ENCODE measurements around the gene CLASRP.
A peak's percentile ranks its signal among the peaks of the same experiment; 100 is the strongest.

CLASRP gene

DNA sequence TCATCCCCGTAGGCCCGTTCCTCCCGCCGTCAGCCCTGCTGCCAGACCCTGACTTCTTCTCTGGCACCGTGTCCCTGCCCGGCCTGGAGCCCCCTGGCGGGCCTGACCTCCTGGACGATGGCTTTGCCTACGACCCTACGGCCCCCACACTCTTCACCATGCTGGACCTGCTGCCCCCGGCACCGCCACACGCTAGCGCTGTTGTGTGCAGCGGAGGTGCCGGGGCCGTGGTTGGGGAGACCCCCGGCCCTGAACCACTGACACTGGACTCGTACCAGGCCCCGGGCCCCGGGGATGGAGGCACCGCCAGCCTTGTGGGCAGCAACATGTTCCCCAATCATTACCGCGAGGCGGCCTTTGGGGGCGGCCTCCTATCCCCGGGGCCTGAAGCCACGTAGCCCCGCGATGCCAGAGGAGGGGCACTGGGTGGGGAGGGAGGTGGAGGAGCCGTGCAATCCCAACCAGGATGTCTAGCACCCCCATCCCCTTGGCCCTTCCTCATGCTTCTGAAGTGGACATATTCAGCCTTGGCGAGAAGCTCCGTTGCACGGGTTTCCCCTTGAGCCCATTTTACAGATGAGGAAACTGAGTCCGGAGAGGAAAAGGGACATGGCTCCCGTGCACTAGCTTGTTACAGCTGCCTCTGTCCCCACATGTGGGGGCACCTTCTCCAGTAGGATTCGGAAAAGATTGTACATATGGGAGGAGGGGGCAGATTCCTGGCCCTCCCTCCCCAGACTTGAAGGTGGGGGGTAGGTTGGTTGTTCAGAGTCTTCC is 1.3 kb upstream of the CLASRP start:
- no peaks in the 10 kb centered on the region for H3K9me3 ChIP-seq (ENCODE audit: insufficient read depth, low read depth, low read length)
- peak overlapping the region; percentile 100 for H3K4me2 ChIP-seq (ENCODE audit: low read depth, low read length, poor library complexity, severe bottlenecking)
- peaks cover 35% of the 10 kb centered on the region for H3K79me2 ChIP-seq (ENCODE audit: insufficient read depth, low read length)
- H3K27me3 ChIP-seq (ENCODE audit: insufficient read depth, low read length, poor library complexity, severe bottlenecking): no peaks in the 10 kb centered on the region
- H3K36me3 ChIP-seq (ENCODE audit: insufficient read depth, low read length): peaks cover 11% of the 10 kb centered on the region; the same call in 1 of the 2 replicates
- H3K9me2 ChIP-seq (replicated peaks; ENCODE audit: low read depth, low read length): no peaks in the 10 kb centered on the region
- no peak overlapping the region for H3K4me3 ChIP-seq (ENCODE audit: low read length, poor library complexity, severe bottlenecking)
- H3K4me1 ChIP-seq (ENCODE audit: insufficient read depth, low read length, poor library complexity, severe bottlenecking): peaks cover 22% of the 10 kb centered on the region
- TF ChIP-seq CTCF (conservative IDR thresholded peaks at IDR 0.05; ENCODE audit: low read length) (no peak), EZH2phosphoT487 (IDR thresholded peaks at IDR 0.05; ENCODE audit: borderline replicate concordance) (no peak)
- no peak overlapping the region for H2AFZ ChIP-seq (ENCODE audit: low read length)
- H3K9ac ChIP-seq (ENCODE audit: low read depth, low read length, poor library complexity, severe bottlenecking): peak overlapping the region; percentile 43
- H4K20me1 ChIP-seq (ENCODE audit: insufficient read depth, low read length, poor library complexity, severe bottlenecking): peaks cover 33% of the 10 kb centered on the region
- no peaks in the 10 kb centered on the region for H3F3A ChIP-seq (ENCODE audit: low read depth)

DNA sequence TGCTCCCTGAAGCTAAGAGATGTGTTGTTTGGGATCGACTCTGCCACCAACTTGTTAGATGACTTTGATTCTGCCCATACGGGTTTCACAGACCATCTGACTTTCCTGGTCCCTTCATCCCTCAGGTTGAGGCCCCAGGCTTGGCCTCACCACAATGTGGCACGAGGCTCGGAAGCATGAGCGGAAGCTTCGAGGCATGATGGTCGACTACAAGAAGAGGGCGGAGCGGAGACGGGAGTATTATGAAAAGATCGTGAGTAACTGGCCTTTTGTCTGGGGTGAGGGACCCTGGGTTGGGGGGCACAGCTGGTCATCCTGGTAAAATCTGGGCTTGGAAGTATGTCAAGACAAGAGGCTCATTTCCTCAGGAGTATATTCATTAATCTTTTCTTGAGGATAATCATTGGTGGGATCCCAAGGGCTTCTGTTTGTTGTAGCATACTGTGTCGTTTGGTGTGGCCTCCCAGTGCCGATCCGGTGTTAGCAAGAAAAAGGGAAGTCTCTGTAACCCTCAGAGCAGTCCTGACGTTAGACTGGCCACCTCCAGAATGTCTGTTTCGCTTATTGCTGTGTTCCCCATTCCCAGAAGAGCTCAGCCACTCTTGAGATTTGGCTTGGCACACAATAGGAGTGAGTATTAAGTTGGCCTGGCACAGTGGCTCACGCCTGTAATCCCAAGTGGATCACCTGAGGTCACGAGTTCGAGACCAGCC is 1.4 kb downstream of the CLASRP start:
- peaks cover 22% of the 10 kb centered on the region for H3K4me1 ChIP-seq (ENCODE audit: insufficient read depth, low read length, poor library complexity, severe bottlenecking)
- no peak overlapping the region for H2AFZ ChIP-seq (ENCODE audit: low read length)
- peak overlapping the region; percentile 95 for H3K9ac ChIP-seq (ENCODE audit: low read depth, low read length, poor library complexity, severe bottlenecking)
- peaks cover 60% of the 10 kb centered on the region for H3K79me2 ChIP-seq (ENCODE audit: insufficient read depth, low read length)
- peak overlapping the region; percentile 100 for H3K4me3 ChIP-seq (ENCODE audit: low read length, poor library complexity, severe bottlenecking)
- peaks cover 46% of the 10 kb centered on the region for H4K20me1 ChIP-seq (ENCODE audit: insufficient read depth, low read length, poor library complexity, severe bottlenecking)
- no peaks in the 10 kb centered on the region for H3F3A ChIP-seq (ENCODE audit: low read depth)
- H3K9me3 ChIP-seq (ENCODE audit: insufficient read depth, low read depth, low read length): no peaks in the 10 kb centered on the region
- TF ChIP-seq EZH2phosphoT487 (IDR thresholded peaks at IDR 0.05; ENCODE audit: borderline replicate concordance) (no peak), CTCF (conservative IDR thresholded peaks at IDR 0.05; ENCODE audit: low read length) (no peak)
- H3K9me2 ChIP-seq (replicated peaks; ENCODE audit: low read depth, low read length): no peaks in the 10 kb centered on the region
- H3K36me3 ChIP-seq (ENCODE audit: insufficient read depth, low read length): peaks cover 30% of the 10 kb centered on the region; the same call in 1 of the 2 replicates
- H3K4me2 ChIP-seq (ENCODE audit: low read depth, low read length, poor library complexity, severe bottlenecking): peak overlapping the region; percentile 100
- no peaks in the 10 kb centered on the region for H3K27me3 ChIP-seq (ENCODE audit: insufficient read depth, low read length, poor library complexity, severe bottlenecking)

DNA sequence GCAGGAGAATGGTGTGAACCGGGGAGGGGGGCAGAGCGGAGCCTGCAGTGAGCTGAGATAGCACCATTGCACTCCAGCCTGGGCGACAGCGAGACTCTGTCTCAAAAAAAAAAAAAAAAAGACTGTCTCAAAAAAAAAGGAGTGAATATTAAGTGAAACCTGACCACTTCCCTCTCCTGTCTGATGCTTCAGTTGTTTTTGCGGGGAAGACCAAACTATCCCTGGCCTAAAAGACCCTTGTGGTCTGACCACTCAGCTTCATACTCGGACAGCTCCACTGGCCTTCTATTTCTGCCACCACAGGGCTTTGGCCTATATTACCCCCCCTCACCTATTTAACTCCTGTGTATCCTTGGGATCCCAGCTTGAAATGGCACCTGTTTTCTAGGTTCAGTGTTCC is 2.3 kb downstream of the CLASRP start:
- no peaks in the 10 kb centered on the region for H3K9me2 ChIP-seq (replicated peaks; ENCODE audit: low read depth, low read length)
- TF ChIP-seq CTCF (conservative IDR thresholded peaks at IDR 0.05; ENCODE audit: low read length) (no peak), EZH2phosphoT487 (IDR thresholded peaks at IDR 0.05; ENCODE audit: borderline replicate concordance) (no peak)
- no peak overlapping the region for H2AFZ ChIP-seq (ENCODE audit: low read length)
- H3K9me3 ChIP-seq (ENCODE audit: insufficient read depth, low read depth, low read length): no peaks in the 10 kb centered on the region
- peak overlapping the region; percentile 95 for H3K9ac ChIP-seq (ENCODE audit: low read depth, low read length, poor library complexity, severe bottlenecking)
- H3K36me3 ChIP-seq (ENCODE audit: insufficient read depth, low read length): peaks cover 34% of the 10 kb centered on the region; the same call in 1 of the 2 replicates
- H3K4me1 ChIP-seq (ENCODE audit: insufficient read depth, low read length, poor library complexity, severe bottlenecking): peaks cover 22% of the 10 kb centered on the region
- H3F3A ChIP-seq (ENCODE audit: low read depth): no peaks in the 10 kb centered on the region
- peaks cover 53% of the 10 kb centered on the region for H4K20me1 ChIP-seq (ENCODE audit: insufficient read depth, low read length, poor library complexity, severe bottlenecking)
- no peaks in the 10 kb centered on the region for H3K27me3 ChIP-seq (ENCODE audit: insufficient read depth, low read length, poor library complexity, severe bottlenecking)
- peak overlapping the region; percentile 100 for H3K4me3 ChIP-seq (ENCODE audit: low read length, poor library complexity, severe bottlenecking)
- peak overlapping the region; percentile 100 for H3K4me2 ChIP-seq (ENCODE audit: low read depth, low read length, poor library complexity, severe bottlenecking)
- peaks cover 69% of the 10 kb centered on the region for H3K79me2 ChIP-seq (ENCODE audit: insufficient read depth, low read length)
